Activated naive CD4-positive, alpha-beta T cell treated with Interleukin-2 at 50 U/mL for 16 hours (primary cell): Measurements from ENCODE around the gene DGUOK.
"Not testable (repeated sequence)": the region's sequence is repeated elsewhere in the genome, so short reads cannot be mapped to it uniquely, and the experiment has no call there.

Experiments used
- DNase-seq: peaks from one replicate; pipeline ENCODE4 v3.0.0-alpha.2; 2020

DGUOK gene

GRCh38 chr2:73922681-73923080, 4.0 kb upstream of the DGUOK start:
- DNase-seq = no peak

- DNase-seq = no peak
Observed at GRCh38 chr2:73925033-73925704, 1.5 kb upstream of the DGUOK start.

GRCh38 chr2:73925853-73926492, 707 bp upstream of the DGUOK start:
- DNase-seq = no peak

DNA sequence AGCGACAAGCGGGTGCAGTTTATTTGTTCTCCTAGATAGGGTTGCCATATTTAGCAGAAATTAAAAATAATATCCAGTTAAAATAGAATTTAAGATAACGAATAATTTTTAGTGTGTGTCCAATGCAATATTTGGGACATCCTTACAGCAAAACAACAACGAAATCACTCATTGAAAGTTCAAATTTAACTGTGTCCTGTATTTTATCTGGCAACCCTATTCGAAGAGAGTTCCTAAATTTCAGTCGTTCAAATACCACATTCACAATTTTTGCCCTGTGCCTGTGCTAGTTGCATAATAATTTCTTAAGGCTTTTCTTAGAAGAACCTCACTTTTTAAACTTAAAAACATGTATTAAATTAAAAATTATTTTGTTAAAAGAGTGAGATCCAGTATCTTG, 664 bp downstream of the DGUOK start:
- DNase-seq = no peak

GRCh38 chr2:73928963-73929347, 2.3 kb downstream of the DGUOK start:
- DNase-seq = no peak

DNA sequence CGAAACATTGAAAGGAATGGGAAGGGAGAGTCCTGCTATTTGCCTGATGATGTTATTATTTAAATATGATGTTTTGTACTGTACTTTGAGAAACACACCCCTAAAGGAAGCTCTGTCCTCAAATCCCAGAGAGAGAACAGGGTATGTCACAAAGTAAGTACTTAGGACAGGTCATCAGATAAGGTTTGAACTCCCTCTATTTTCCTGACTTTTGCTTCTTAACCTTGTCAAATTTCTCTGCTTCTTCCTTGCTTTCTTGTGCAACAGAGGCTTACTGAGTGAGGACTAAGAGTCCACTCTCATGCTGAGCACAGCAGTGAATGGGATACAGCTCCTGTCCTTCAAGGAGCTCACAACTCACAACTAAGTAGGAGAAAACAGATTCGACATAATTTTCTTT, 3.7 kb downstream of the DGUOK start:
- DNase-seq = no peak

- peak; percentile 64 for DNase-seq
Observed at GRCh38 chr2:73931531-73932500, 5.1 kb downstream of the DGUOK start.

- no peak for DNase-seq
Observed at GRCh38 chr2:73933194-73933593, 6.5 kb downstream of the DGUOK start.

- no peak for DNase-seq
Observed at GRCh38 chr2:73935641-73936040, 9.0 kb downstream of the DGUOK start.

GRCh38 chr2:73937103-73937885, 10.6 kb downstream of the DGUOK start:
- DNase-seq = no peak

DNA sequence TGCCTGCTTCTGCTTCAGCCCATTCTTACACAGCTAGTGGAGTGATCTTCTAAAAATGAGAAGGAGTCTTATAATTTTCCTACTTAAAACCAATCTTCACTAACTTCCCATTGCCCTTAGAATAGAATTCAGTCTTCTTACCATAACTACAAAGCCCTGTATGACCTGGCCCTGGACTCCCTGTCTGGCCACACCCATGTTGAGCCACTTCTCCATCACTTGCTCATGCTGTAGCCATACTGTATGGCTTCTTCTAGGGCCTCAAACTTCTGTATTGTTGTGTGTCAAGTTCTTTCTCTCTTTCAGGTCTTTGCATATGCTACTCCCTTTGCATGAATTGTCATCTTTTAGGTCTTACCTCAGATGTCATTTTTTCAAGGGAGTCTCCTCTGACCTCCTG, 11.2 kb downstream of the DGUOK start:
- DNase-seq = no peak

- no peak for DNase-seq
Observed at GRCh38 chr2:73938718-73939352, 12.2 kb downstream of the DGUOK start.

GRCh38 chr2:73939419-73939818, 12.7 kb downstream of the DGUOK start:
- no peak for DNase-seq

DNA sequence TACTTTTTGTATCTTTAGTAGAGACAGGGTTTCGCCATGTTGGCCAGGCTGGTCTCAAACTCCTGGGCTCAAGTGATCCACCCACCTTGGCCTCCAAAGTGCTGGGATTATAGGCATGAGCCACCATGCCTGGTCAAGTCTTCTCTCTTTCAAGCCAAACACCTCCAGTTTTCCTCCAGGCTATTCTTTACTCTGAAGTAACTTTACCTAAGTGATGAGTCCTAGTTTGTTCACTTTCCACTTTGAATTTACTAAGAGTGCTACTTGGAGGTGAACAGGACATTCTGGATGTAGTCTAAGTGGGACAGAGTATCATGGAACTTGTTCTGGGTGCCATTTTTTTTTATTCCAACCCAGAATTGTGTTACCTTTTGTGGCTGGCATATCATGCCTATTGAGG, 13.4 kb downstream of the DGUOK start:
- not testable (repeated sequence) for DNase-seq

DNA sequence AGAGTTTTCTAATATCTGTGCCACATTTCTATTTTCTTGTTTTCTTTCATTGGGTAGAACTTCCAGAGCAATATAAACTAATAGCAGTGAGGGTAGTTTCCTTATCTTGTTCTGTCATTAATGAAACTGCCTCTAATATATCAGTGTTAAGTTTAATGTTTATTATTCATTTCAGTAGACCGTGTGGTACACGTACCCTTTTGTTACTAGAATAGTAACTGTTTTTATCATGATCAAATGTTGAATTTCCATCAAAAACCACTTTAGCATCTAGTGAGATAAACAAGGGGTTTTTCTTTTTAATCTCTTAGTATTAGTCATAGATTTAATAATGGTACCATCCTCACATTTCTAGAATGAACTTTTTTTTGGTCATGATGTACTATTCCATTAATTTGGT, 16.0 kb downstream of the DGUOK start:
- DNase-seq = no peak

- peak; percentile 37 for DNase-seq
Observed at GRCh38 chr2:73944714-73945113, 18.0 kb downstream of the DGUOK start.

GRCh38 chr2:73946215-73946614, 19.5 kb downstream of the DGUOK start:
- DNase-seq = no peak

- no peak for DNase-seq
Observed at GRCh38 chr2:73946666-73947065, 20.0 kb downstream of the DGUOK start.

DNA sequence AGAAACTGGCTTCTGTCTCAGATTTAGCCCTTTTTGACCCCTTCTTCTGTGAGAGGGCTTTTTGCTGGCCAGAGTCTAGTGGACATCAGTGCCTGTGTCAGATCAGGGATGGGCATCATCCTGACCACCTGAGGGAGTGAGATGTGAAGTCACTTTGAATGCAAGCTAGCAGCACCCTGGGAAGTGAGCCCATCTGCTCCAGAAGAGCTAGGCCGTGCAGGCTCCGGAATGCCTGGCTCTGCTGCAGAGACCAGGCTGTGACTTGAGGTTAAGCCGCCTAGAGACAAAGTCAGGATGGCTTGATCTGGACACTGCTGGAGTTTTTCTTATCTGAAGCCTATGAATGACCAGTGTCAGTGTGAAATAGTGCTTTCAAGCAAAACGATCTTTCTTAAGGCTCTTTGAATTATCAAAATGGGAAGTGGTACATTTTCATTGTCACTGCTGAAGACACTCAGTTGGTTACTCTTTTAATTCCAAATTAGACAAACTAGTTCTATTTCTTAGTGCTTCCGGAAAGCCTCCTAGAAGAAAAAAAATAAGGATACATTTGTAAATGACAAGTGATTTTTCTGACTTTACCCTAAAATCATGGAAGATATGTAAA, 20.8 kb downstream of the DGUOK start:
- DNase-seq = no peak

GRCh38 chr2:73949802-73950201, 23.1 kb downstream of the DGUOK start:
- no peak for DNase-seq

DNA sequence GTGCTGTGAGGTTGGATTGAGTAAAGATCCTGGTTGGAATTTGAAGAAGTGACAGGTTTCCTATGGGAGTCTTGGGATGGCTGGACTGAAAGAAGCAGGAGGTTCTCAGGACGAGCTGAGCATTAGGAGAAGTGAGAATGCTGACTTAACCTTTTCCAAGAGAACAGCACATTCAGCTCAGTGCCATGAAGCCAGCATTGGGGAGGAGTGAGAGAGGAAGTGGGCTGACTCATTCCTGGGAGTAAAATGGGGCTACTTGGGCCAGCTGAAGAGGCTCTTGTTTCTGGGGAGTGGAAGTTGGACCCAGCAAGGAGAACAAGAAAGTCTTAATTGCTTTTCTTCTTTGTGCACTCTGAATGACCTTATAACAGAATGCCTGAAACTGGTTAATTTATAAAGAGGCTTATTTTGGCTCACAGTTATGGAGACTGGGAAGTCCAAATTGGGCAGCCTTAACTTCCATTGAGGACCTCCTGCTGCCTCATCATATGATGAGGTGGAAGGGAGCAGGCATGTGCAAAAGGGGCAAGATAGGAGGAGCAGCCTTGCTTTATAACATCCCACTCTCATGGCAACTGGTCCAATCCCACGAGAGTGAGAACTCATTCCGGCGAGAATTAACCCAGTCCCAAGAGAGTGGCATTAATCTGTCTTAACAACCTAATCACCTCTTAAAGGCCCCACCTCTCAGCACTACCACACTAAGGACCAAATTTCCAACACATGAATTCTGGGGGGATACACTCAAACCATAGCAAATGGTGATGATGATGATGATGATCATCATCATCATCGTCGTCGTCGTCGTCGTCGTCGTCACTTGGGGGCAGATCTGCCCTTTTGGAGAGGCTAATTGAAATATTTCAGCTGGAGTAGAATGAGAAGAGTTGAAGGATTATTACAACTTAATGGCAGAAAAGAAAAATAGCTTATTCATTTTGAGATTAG, 26.1 kb downstream of the DGUOK start:
- DNase-seq = no peak
